G401 (cell line): ENCODE measurements around the gene TPRKB. TPM values are rescaled to one million over a fixed set of nuclear protein-coding genes. Genes with fewer than 3 reads are reported as not detected.

ENCODE experiments used
- total RNA-seq: library from RNA; depleted of rRNA; stranded (reverse); fragments of >200 nt; shearing (Covaris generic); gene quantifications from 2 replicates; pipeline ENCODE4 v1.2.3, GENCODE V29; 2014; rRNA removed

TPRKB gene
- total RNA-seq, 1 experiment from 2014 or later, result 63.8 TPM

Other genes starting within 250 kb of the TPRKB start
- gene NAT8, start 94.9 kb downstream of the TPRKB start, total RNA-seq, result not detected in 2 replicates
- 35.8 and 63.2 TPM in 2 replicates for gene DUSP11, start 42.8 kb upstream of the TPRKB start, total RNA-seq
- gene C2orf78, start 46.8 kb upstream of the TPRKB start, total RNA-seq, result 0.07 TPM in 1 of 2 replicates, not detected in the other
- 34.6 and 41.4 TPM in 2 replicates for gene STAMBP, start 91.6 kb upstream of the TPRKB start, total RNA-seq
- not detected in 2 replicates for gene ACTG2, start 155.7 kb upstream of the TPRKB start, total RNA-seq
- gene DGUOK, start 189.5 kb upstream of the TPRKB start, total RNA-seq, result 57.2 and 68.9 TPM in 2 replicates
- gene TET3, start 247.6 kb upstream of the TPRKB start, total RNA-seq, result 2.0 and 3.7 TPM in 2 replicates